A549 (cell line): ENCODE data around the gene HS3ST3A1. TPM values are rescaled to one million over a fixed set of nuclear protein-coding genes. Genes with fewer than 3 reads are reported as not detected.

Experiments
- ATAC-seq, 2 experiments: fragments of 200-7000 bp in 1 of 2; fragments of >200 bp in 1 of 2; cut with Nextera tagmentation in 1 of 2; cut with Tn5 transposase in 1 of 2; 3 replicates each; pipeline versions ENCODE4 v1.8.0 to v1.9.1; 2018 to 2020; ENCODE audit warnings: mild to moderate bottlenecking in 1 of 2, moderate library complexity in 1 of 2
- CTCF ChIA-PET: fragments of 300-600 bp; sonication (Branson Sonifier 250); formaldehyde crosslinking; extraction: SDS; loops from one replicate; lab custom pipeline; 2021; ENCODE audit warnings: antibody characterized with exemption, inconsistent platforms; lab: Yijun Ruan, JAX
- POLR2A ChIA-PET: fragments of 350-600 bp; formaldehyde crosslinking; extraction: SDS; loops from one replicate; lab custom pipeline; 2021; ENCODE audit warnings: antibody characterized with exemption, inconsistent platforms; lab: Yijun Ruan, JAX
- DNase-seq, 2 experiments: peaks; one replicate each; pipeline versions ENCODE4 v3.0.0 to v3.0.0-alpha.2; 2011 to 2016; ENCODE audit warnings: low read depth in 1 of 2, low spot score in 1 of 2
- FAIRE-seq: peaks from 2 replicates; lab custom pipeline; 2011; peaks lifted over from hg19 to GRCh38; lab: Jason Lieb, UNC
- H3K27ac ChIP-seq, 2 experiments: fragments of >200 bp; sonication (Bioruptor Twin); formaldehyde crosslinking; 3 replicates each; pipeline ENCODE4 v1.5.1; 2016 to 2017
- H3K4me1 ChIP-seq: fragments of >200 bp; sonication (Bioruptor Twin); formaldehyde crosslinking; 3 replicates; pipeline ENCODE4 v1.6.1; 2016
- H3K4me2 ChIP-seq: fragments of >200 bp; sonication (Bioruptor Twin); formaldehyde crosslinking; 3 replicates; pipeline ENCODE4 v1.6.1; 2016
- H3K4me3 ChIP-seq: fragments of >200 bp; sonication (Bioruptor Twin); formaldehyde crosslinking; 3 replicates; pipeline ENCODE4 v1.5.1; 2016
- H3K9me3 ChIP-seq: fragments of >200 bp; sonication (Bioruptor Twin); formaldehyde crosslinking; 3 replicates; pipeline ENCODE4 v1.6.1; 2016
- CHD4 ChIP-seq: fragments of 200-600 bp; sonication (generic); IDR thresholded peaks from 2 replicates; pipeline ENCODE4 v1.6.1; 2016; ENCODE audit warnings: antibody characterized with exemption, mild to moderate bottlenecking, borderline replicate concordance
- EHF ChIP-seq: fragments of 250-450 bp; sonication (Bioruptor Pico); IDR thresholded peaks from 2 replicates; pipeline ENCODE4 v1.5.0; 2020; ENCODE audit warnings: mild to moderate bottlenecking
- ESRRA ChIP-seq: fragments of 150-350 bp; IDR thresholded peaks from 2 replicates; pipeline ENCODE4 v1.6.1; 2014; ENCODE audit warnings: mild to moderate bottlenecking, low read length, borderline replicate concordance
- FOSB ChIP-seq: fragments of 250-450 bp; sonication (Bioruptor Pico); IDR thresholded peaks from 2 replicates; pipeline ENCODE4 v1.5.0; 2020; ENCODE audit warnings: mild to moderate bottlenecking, moderate library complexity
- FOSL2 ChIP-seq, 2 experiments: fragments of 450-650 bp in 1 of 2; fragments of >200 bp in 1 of 2; sonication (Bioruptor Twin) in 1 of 2; formaldehyde crosslinking; IDR thresholded peaks; 2 replicates each; pipeline versions ENCODE4 v1.5.0 to v1.6.1; 2016 to 2020; ENCODE audit warnings: mild to moderate bottlenecking in 1 of 2, moderate library complexity in 1 of 2
- FOXS1 ChIP-seq: fragments of 250-450 bp; sonication (Bioruptor Pico); IDR thresholded peaks from 2 replicates; pipeline ENCODE4 v1.5.0; 2020; ENCODE audit warnings: mild to moderate bottlenecking, moderate library complexity
- GATA3 ChIP-seq: IDR thresholded peaks from 2 replicates; pipeline ENCODE4 v1.6.1; 2012; ENCODE audit warnings: borderline replicate concordance
- HOXB13 ChIP-seq: fragments of 250-450 bp; sonication (Bioruptor Pico); IDR thresholded peaks from 2 replicates; pipeline ENCODE4 v1.5.0; 2020; ENCODE audit warnings: low read depth, mild to moderate bottlenecking, moderate library complexity
- JUN ChIP-seq, 2 experiments: fragments of >200 bp; sonication (Bioruptor Twin); formaldehyde crosslinking; IDR thresholded peaks; 2 replicates in 1 of 2; 3 replicates in 1 of 2; pipeline ENCODE4 v1.6.1; 2016 to 2017
- JUNB ChIP-seq: fragments of >200 bp; sonication (Bioruptor Twin); formaldehyde crosslinking; IDR thresholded peaks from 2 replicates; pipeline ENCODE4 v1.6.1; 2016
- MAFK ChIP-seq: fragments of 450-650 bp; IDR thresholded peaks from 2 replicates; pipeline ENCODE4 v1.6.1; 2014; ENCODE audit not compliant: partially characterized antibody
- MAZ ChIP-seq: fragments of 150-350 bp; IDR thresholded peaks from 2 replicates; pipeline ENCODE4 v1.6.1; 2014; ENCODE audit warnings: antibody characterized with exemption, low read depth, low read length, borderline replicate concordance
- NPAS2 ChIP-seq: fragments of 250-450 bp; sonication (Bioruptor Pico); IDR thresholded peaks from 2 replicates; pipeline ENCODE4 v1.8.0; 2022; ENCODE audit warnings: mild to moderate bottlenecking, moderate library complexity, borderline replicate concordance
- POLR2AphosphoS2 ChIP-seq: conservative IDR thresholded peaks from 2 replicates; pipeline ENCODE4 v1.6.1; 2012; ENCODE audit warnings: low read length, improper control_type of control experiment, inconsistent platforms
- RAD21 ChIP-seq, 2 experiments: fragments of >200 bp in 1 of 2; sonication (Bioruptor Twin) in 1 of 2; formaldehyde crosslinking in 1 of 2; IDR thresholded peaks in 1 of 2; conservative IDR thresholded peaks in 1 of 2; 2 replicates in 1 of 2; 3 replicates in 1 of 2; pipeline ENCODE4 v1.6.1; 2012 to 2018; ENCODE audit warnings: inconsistent platforms in 1 of 2
- RCOR1 ChIP-seq: fragments of 150-350 bp; IDR thresholded peaks from 2 replicates; pipeline ENCODE4 v1.6.1; 2014; ENCODE audit warnings: antibody characterized with exemption, low read length, low read depth
- RFX5 ChIP-seq: fragments of 450-650 bp; IDR thresholded peaks from 2 replicates; pipeline ENCODE4 v1.7.1; 2014; ENCODE audit warnings: antibody characterized with exemption, mild to moderate bottlenecking, moderate library complexity
- SREBF2 ChIP-seq: fragments of 450-650 bp; IDR thresholded peaks from 2 replicates; pipeline ENCODE4 v1.6.1; 2014; ENCODE audit warnings: mild to moderate bottlenecking, moderate library complexity
- ZFP36 ChIP-seq: fragments of 450-650 bp; IDR thresholded peaks from 2 replicates; pipeline ENCODE4 v1.6.1; 2014; ENCODE audit warnings: borderline replicate concordance; ENCODE audit not compliant: partially characterized antibody
- ZNF302 ChIP-seq: fragments of 250-450 bp; sonication (Bioruptor Pico); IDR thresholded peaks from 2 replicates; pipeline ENCODE4 v1.9.0; 2021; ENCODE audit warnings: inconsistent platforms, mild to moderate bottlenecking, moderate library complexity
- ZSCAN20 ChIP-seq: fragments of 250-450 bp; sonication (Bioruptor Pico); IDR thresholded peaks from 2 replicates; pipeline ENCODE4 v1.8.0; 2022; ENCODE audit warnings: mild to moderate bottlenecking, moderate library complexity
- whole genome bisulfite sequencing: methylation state at CpG from one replicate; pipeline ENCODE4 v1.1.6; 2017; ENCODE audit errors: missing lambda C conversion rate; 5-methylcytosine and 5-hydroxymethylcytosine counted together
- polyA plus RNA-seq, 4 experiments: library from polyadenylated mRNA; depleted of rRNA in 3 of 4; stranded (reverse); fragments of >200 nt; fragmentation: RNase III in 1 of 4; extraction: RNeasy Plus Mini Kit Qiagen cat#74134 plus additional on column Dnase treatment in 1 of 4; gene quantifications; 2 replicates in 3 of 4; 3 replicates in 1 of 4; pipeline ENCODE4 v1.2.3, GENCODE V29; 2011 to 2017
- TF ChIP-seq, protein P1 (sequence below): IDR thresholded peaks from 2 replicates; pipeline ENCODE4 v1.6.1; 2012
- TF ChIP-seq, protein P2 (sequence below): IDR thresholded peaks from 2 replicates; pipeline ENCODE4 v1.6.1; 2012
- TF ChIP-seq, protein P3 (sequence below): fragments of 250-450 bp; sonication (Bioruptor Pico); IDR thresholded peaks from 2 replicates; pipeline ENCODE4 v1.5.0; 2021; ENCODE audit warnings: mild to moderate bottlenecking, moderate library complexity, borderline replicate concordance

Gene HS3ST3A1
- polyA plus RNA-seq, 2 of the 4 experiments (the other 2 are of a cell fraction) = not detected

DNA sequence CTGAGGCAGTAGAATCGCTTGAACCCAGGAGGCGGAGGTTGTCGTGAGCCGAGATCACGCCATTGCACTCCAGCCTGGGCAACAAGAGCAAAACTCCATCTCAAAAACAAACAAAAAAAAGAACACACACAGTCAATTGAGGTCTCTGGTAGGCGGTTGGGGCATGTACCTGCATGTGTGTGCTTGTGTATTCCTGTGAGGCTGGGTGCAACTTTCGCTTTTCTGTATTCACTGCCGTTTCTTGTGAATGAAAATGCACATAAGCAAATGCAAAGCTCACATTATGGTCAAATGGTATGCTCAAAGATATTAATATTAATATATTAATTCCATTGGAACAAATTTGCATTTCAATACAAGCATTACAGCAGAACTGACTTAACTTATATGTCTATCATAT, 20.9 kb downstream of the HS3ST3A1 start:
- no peak for ATAC-seq
- H3K4me2 ChIP-seq = no peak overlapping the region
- no peak for FAIRE-seq
- DNase-seq = no peak
- WGBS = 72% methylated on average over 8 of the region's 8 CpGs
- no peak overlapping the region for H3K27ac ChIP-seq
- no peaks in the 10 kb centered on the region for H3K4me1 ChIP-seq
- ChIA-PET CTCF (interaction anchor here (1.5 to 1.8 kb wide), 2 partner anchors 12 to 17 kb away, joined by 4 read pairs; no protein-coding TSS in a partner anchor), POLR2A (no interaction called here)
- peaks cover 5% of the 10 kb centered on the region; the same call in 1 of the 3 replicates for H3K9me3 ChIP-seq
- TF ChIP-seq ESRRA = no peak
- TF ChIP-seq CHD4 = no peak
- no peak for TF ChIP-seq EHF (CRISPR knock-in tag)
- no peak for TF ChIP-seq RCOR1
- TF ChIP-seq GATA3 = no peak
- no peak overlapping the region for H3K4me3 ChIP-seq

DNA sequence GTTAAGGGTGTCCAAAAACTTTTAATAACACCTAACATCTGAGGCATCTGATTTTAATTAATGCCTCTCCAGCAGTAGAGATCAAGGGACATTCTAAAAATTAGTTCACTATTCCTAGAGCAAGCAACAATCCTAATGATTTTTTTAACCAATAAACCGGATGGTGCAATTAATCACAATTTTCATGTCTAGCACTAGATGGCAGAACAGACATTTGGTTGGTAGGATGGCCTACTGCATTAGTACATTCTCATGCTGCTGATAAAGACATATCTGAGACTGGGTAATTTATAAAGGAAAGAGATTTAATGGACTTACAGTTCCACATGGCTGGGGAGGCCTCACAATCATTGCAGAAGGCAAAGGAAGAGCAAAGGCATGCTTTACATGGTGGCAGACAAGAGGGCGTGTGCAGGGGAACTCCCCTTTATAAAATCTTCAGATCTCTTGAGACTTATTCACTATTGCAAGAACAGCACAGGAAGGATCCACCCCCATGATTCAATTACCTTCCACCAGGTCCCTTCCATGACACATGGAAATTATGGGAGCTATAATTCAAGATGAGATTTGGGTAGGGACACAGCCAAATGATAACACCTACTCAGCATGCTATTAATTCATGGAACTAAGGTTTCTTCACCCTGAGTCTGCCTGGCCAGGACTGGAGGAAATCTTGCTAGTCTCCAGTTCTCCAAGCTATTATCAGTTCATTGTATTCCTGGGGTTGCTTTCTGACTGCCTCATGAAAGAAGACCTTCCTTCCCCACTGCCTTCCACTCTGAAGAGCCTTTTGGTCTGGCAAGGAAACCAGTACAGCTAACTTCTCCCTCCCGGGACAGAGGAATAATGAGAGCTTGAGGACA, 24.8 kb downstream of the HS3ST3A1 start:
- no peak for FAIRE-seq
- H3K27ac ChIP-seq = no peak overlapping the region
- DNase-seq = peak in 1 of 2 experiments; percentile 20
- H3K4me2 ChIP-seq = no peak overlapping the region
- no peak overlapping the region for H3K4me3 ChIP-seq
- peaks cover 6% of the 10 kb centered on the region; the same call in 1 of the 3 replicates for H3K9me3 ChIP-seq
- no peak for TF ChIP-seq FOSL2 (IDR thresholded peaks at IDR 0.05)
- TF ChIP-seq FOSL2 (CRISPR knock-in tag; IDR thresholded peaks at IDR 0.05) = no peak
- peak; percentile 2 for TF ChIP-seq ZFP36
- TF ChIP-seq RAD21 (conservative IDR thresholded peaks at IDR 0.05 in 1 of 2, IDR thresholded peaks at IDR 0.05 in 1 of 2) = peak; percentile 29 to 31; a peak in 1 of 5 replicates
- WGBS = 50% methylated on average over 3 of the region's 3 CpGs
- ChIA-PET CTCF (interaction anchor here (0.5 to 2.1 kb wide), 7 partner anchors 17 to 1213 kb away, joined by 3 to 7 read pairs (median 4); no protein-coding TSS in a partner anchor), POLR2A (no interaction called here)
- no peaks in the 10 kb centered on the region for H3K4me1 ChIP-seq
- no peak for ATAC-seq

DNA sequence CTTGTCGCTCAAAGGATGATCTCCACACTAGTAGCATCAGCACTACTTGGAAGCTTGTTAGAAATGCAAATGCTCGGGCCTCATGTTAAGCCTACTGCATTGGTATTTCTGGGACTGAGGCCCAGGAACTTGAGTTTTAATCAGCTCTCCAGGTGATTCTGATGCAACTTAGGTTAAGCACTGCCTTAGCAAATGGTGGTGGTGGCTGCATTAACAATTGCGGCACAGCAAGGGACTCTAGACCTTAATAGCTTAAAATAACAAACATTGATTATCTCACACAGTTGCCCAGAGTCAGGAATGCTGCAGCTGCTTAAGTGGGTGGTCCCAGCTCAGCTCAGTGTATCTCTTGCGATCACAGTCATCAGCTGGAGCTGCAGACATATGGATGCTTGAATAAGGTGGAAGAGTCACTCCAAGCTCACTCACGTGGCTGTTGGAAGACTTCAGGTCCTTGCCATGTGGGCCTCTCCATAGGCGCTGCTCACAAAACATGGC, 25.8 kb downstream of the HS3ST3A1 start:
- DNase-seq (no peak), FAIRE-seq (no peak), ATAC-seq (no peak)
- Histone ChIP-seq H3K4me1 (no peaks in the 10 kb centered on the region), H3K4me2 (no peak overlapping the region), H3K9me3 (peaks cover 6% of the 10 kb centered on the region; the same call in 1 of the 3 replicates), H3K4me3 (no peak overlapping the region), H3K27ac (no peak overlapping the region)
- CTCF ChIA-PET = interaction anchor here (0.5 to 2.1 kb wide), 5 partner anchors 10 to 1214 kb away, joined by 3 to 7 read pairs (median 3); no protein-coding TSS in a partner anchor
- TF ChIP-seq ESRRA (no peak), ZSCAN20 (no peak), RAD21 (conservative IDR thresholded peaks at IDR 0.05 in 1 of 2, IDR thresholded peaks at IDR 0.05 in 1 of 2) (no peak), ZNF302 (CRISPR knock-in tag) (no peak)
- TF ChIP-seq, protein P1, sequence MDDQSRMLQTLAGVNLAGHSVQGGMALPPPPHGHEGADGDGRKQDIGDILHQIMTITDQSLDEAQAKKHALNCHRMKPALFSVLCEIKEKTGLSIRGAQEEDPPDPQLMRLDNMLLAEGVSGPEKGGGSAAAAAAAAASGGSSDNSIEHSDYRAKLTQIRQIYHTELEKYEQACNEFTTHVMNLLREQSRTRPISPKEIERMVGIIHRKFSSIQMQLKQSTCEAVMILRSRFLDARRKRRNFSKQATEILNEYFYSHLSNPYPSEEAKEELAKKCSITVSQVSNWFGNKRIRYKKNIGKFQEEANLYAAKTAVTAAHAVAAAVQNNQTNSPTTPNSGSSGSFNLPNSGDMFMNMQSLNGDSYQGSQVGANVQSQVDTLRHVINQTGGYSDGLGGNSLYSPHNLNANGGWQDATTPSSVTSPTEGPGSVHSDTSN = no peak
- POLR2A ChIA-PET = no interaction called here
- WGBS = 24% methylated on average over 6 of the region's 6 CpGs

DNA sequence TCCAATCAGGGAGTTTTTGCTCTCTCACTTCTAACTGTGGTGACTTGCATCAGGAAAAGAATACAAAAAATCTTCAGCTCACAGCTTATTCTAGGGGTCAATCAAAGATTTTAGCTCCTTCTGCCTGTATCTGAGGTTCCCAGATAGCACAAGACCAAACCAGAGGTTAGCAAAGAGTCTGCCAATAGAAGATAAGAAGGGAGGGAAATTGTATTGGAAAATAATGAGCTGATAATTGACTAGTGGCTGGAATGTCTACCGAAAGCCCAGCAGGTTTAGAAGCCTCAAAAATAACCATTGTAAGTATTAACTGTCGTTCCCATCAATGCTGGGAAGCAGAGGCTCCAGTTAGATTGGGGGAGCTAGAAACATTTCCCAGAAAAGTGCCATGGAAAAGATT, 26.3 kb downstream of the HS3ST3A1 start:
- ChIA-PET CTCF (interaction anchor here (0.9 to 2.1 kb wide), 3 partner anchors 10 to 727 kb away, joined by 3 to 7 read pairs (median 4); no protein-coding TSS in a partner anchor), POLR2A (no interaction called here)
- DNase-seq (no peak), ATAC-seq (no peak), FAIRE-seq (no peak)
- Histone ChIP-seq H3K4me3 (no peak overlapping the region), H3K4me2 (no peak overlapping the region), H3K9me3 (peaks cover 6% of the 10 kb centered on the region; the same call in 1 of the 3 replicates), H3K4me1 (no peaks in the 10 kb centered on the region), H3K27ac (no peak overlapping the region)
- no peak for TF ChIP-seq POLR2AphosphoS2
- TF ChIP-seq JUNB = no peak
- no peak for TF ChIP-seq HOXB13 (CRISPR knock-in tag)
- TF ChIP-seq, protein P2, sequence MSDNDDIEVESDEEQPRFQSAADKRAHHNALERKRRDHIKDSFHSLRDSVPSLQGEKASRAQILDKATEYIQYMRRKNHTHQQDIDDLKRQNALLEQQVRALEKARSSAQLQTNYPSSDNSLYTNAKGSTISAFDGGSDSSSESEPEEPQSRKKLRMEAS = no peak
- TF ChIP-seq JUN (IDR thresholded peaks at IDR 0.05) = no peak
- no peak for TF ChIP-seq FOSB (CRISPR knock-in tag)
- TF ChIP-seq FOXS1 (CRISPR knock-in tag) = no peak
- no peak for TF ChIP-seq ESRRA
- no peak for TF ChIP-seq MAFK
- no peak for TF ChIP-seq NPAS2 (CRISPR knock-in tag)
- TF ChIP-seq GATA3 = no peak
- TF ChIP-seq, protein P3, sequence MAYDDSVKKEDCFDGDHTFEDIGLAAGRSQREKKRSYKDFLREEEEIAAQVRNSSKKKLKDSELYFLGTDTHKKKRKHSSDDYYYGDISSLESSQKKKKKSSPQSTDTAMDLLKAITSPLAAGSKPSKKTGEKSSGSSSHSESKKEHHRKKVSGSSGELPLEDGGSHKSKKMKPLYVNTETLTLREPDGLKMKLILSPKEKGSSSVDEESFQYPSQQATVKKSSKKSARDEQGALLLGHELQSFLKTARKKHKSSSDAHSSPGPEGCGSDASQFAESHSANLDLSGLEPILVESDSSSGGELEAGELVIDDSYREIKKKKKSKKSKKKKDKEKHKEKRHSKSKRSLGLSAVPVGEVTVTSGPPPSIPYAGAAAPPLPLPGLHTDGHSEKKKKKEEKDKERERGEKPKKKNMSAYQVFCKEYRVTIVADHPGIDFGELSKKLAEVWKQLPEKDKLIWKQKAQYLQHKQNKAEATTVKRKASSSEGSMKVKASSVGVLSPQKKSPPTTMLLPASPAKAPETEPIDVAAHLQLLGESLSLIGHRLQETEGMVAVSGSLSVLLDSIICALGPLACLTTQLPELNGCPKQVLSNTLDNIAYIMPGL = no peak
- TF ChIP-seq ZSCAN20 = no peak
- TF ChIP-seq FOSL2 (IDR thresholded peaks at IDR 0.05) = no peak
- TF ChIP-seq FOSL2 (CRISPR knock-in tag; IDR thresholded peaks at IDR 0.05) = no peak
- no peak for TF ChIP-seq MAZ
- TF ChIP-seq SREBF2 = no peak
- no peak for TF ChIP-seq RCOR1
- no peak for TF ChIP-seq RFX5
- WGBS = 11% methylated on average over 2 of the region's 2 CpGs
